HG03139 (cell line): Measurements from ENCODE around the gene PACSIN1.
"Not testable (repeated sequence)": the region's sequence is repeated elsewhere in the genome, so short reads cannot be mapped to it uniquely, and the experiment has no call there.

Experiments
- ATAC-seq: cut with Tn5 transposase; IDR thresholded peaks from one replicate; pipeline ENCODE4 v1.9.1; 2021; ENCODE audit not compliant: unreplicated experiment

The PACSIN1 gene

GRCh38 chr6:34484899-34485298 is 19.0 kb downstream of the PACSIN1 start:
- no peak for ATAC-seq

GRCh38 chr6:34485321-34486060 is 19.6 kb downstream of the PACSIN1 start:
- ATAC-seq, result no peak

GRCh38 chr6:34486106-34486740 is 20.3 kb downstream of the PACSIN1 start:
- no peak for ATAC-seq

- ATAC-seq, result not testable (repeated sequence)
These were observed 21.0 kb downstream of the PACSIN1 start for GRCh38 chr6:34486886-34487285.

- no peak for ATAC-seq
These were observed 21.7 kb downstream of the PACSIN1 start for GRCh38 chr6:34487536-34487935.

- no peak for ATAC-seq
These were observed 23.4 kb downstream of the PACSIN1 start for GRCh38 chr6:34489207-34489805.

GRCh38 chr6:34490390-34491090 is 24.7 kb downstream of the PACSIN1 start:
- ATAC-seq, result no peak

- ATAC-seq, result no peak
These were observed 25.2 kb downstream of the PACSIN1 start for GRCh38 chr6:34491091-34491430.

GRCh38 chr6:34493344-34493743 is 27.5 kb downstream of the PACSIN1 start:
- no peak for ATAC-seq

- no peak for ATAC-seq
These were observed 29.1 kb downstream of the PACSIN1 start for GRCh38 chr6:34494973-34495372.

GRCh38 chr6:34496103-34496685 is 30.3 kb downstream of the PACSIN1 start:
- no peak for ATAC-seq

- ATAC-seq, result no peak
These were observed 31.5 kb downstream of the PACSIN1 start for GRCh38 chr6:34497411-34497810.

GRCh38 chr6:34506718-34507117 is 40.8 kb downstream of the PACSIN1 start:
- ATAC-seq, result no peak

- no peak for ATAC-seq
These were observed 42.5 kb downstream of the PACSIN1 start for GRCh38 chr6:34508425-34508824.

GRCh38 chr6:34509782-34510181 is 43.9 kb downstream of the PACSIN1 start:
- ATAC-seq, result no peak

GRCh38 chr6:34510299-34510698 is 44.4 kb downstream of the PACSIN1 start:
- ATAC-seq, result no peak

GRCh38 chr6:34511214-34511914 is 45.5 kb downstream of the PACSIN1 start:
- ATAC-seq, result no peak

- no peak for ATAC-seq
These were observed 46.2 kb downstream of the PACSIN1 start for GRCh38 chr6:34511915-34512737.

- no peak for ATAC-seq
These were observed 46.9 kb downstream of the PACSIN1 start for GRCh38 chr6:34512738-34513115.

GRCh38 chr6:34513646-34514045 is 47.8 kb downstream of the PACSIN1 start:
- ATAC-seq, result no peak
